ENCODE measurements around the gene MTARC2. TPM values are rescaled to one million over a fixed set of nuclear protein-coding genes. Genes with fewer than 3 reads are reported as not detected.

The MTARC2 gene
- polyA plus RNA-seq (2011; rRNA removed) (2.8 and 2.9 TPM in 2 replicates), polyA minus RNA-seq (2011; rRNA and poly(A)+ RNA removed) (1.1 and 1.3 TPM in 2 replicates)

DNA sequence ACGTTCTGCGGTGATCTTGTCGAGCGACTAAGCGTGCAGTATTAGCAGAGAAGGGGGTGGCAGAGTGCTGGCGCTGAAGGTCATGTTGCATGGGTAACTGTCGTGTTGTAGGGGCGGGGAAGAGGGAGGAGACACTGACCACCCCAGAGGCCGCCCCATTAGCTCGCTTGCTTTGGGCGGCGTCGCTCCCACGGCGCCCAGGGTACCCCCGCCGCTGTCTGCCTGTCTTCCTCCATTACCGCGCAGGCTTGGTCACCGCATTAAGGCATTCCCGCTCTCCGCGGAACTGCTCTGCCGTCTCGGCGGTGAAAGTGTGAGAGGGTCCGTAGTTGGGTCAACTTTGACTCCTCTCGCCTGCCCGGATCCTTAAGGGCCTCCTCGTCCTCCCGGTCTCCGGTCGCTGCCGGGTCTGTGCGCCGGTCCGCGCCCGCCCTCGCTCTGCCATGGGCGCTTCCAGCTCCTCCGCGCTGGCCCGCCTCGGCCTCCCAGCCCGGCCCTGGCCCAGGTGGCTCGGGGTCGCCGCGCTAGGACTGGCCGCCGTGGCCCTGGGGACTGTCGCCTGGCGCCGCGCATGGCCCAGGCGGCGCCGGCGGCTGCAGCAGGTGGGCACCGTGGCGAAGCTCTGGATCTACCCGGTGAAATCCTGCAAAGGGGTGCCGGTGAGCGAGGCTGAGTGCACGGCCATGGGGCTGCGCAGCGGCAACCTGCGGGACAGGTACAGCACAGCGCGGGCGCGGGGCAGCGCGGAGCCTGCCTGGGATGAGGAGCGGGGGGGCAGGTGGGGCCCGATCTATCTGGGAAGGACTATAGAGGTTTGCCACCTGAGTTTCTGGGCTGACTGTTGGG lies at the start of gene MTARC2:
Gene MTARC2 (plus strand): TSS at position 234 of the 846 bp plus-strand sequence. CDS start 210 bp downstream, at position 444.
- Histone ChIP-seq H3K9me3 (ENCODE audit: control insufficient read depth, insufficient read depth, low read length) (no peaks in the 10 kb centered on the region; the same call in 1 of the 2 replicates), H3K27me3 (ENCODE audit: control insufficient read depth, insufficient read depth, low read length) (peaks cover 4% of the 10 kb centered on the region), H3K27ac (ENCODE audit: low read depth, low read length) (no peak within 1 kb of the TSS), H3K4me3 (ENCODE audit: low read depth, low read length) (peak within 1 kb of the TSS; percentile 72)
- TF ChIP-seq, protein P1, sequence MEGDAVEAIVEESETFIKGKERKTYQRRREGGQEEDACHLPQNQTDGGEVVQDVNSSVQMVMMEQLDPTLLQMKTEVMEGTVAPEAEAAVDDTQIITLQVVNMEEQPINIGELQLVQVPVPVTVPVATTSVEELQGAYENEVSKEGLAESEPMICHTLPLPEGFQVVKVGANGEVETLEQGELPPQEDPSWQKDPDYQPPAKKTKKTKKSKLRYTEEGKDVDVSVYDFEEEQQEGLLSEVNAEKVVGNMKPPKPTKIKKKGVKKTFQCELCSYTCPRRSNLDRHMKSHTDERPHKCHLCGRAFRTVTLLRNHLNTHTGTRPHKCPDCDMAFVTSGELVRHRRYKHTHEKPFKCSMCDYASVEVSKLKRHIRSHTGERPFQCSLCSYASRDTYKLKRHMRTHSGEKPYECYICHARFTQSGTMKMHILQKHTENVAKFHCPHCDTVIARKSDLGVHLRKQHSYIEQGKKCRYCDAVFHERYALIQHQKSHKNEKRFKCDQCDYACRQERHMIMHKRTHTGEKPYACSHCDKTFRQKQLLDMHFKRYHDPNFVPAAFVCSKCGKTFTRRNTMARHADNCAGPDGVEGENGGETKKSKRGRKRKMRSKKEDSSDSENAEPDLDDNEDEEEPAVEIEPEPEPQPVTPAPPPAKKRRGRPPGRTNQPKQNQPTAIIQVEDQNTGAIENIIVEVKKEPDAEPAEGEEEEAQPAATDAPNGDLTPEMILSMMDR (IDR thresholded peaks at IDR 0.05; ENCODE audit: low read depth, low read length), result no peak
- POLR2A ChIA-PET, result interaction anchor here (0.6 to 1.4 kb wide), 2 partner anchors 15 to 19 kb away, joined by 3 to 4 read pairs; no protein-coding TSS in a partner anchor
- CTCF ChIA-PET, result interaction anchor here (1.3 to 4.1 kb wide), 4 partner anchors 14 to 1717 kb away, joined by 3 to 53 read pairs (median 4); no protein-coding TSS in a partner anchor
- peak; percentile 8 for DNase-seq (ENCODE audit: low read depth, low spot score)

DNA sequence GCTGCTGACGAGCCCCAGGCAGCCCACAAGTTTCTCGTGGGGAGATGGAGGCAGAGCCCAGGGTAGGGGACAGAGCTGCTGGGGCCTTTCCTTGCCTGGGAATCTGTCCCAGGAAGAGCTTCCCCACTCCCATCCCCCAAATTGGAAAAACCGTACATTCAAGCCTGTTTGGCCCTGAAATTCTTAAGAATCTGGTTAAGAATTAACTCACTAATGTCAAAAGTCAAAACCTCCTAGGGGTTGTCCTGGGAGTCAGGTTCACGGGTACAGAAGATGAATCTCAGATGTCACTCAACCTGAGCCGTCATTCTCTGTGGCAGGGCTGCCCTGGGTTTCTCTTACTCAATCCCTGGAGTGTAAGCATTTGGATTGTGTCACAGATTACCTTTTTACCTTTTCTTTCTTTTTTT lies 49.5 kb upstream of the MTARC2 start:
- POLR2A ChIA-PET, result no interaction called here
- TF ChIP-seq, protein P1 (IDR thresholded peaks at IDR 0.05; ENCODE audit: low read depth, low read length), result no peak
- H3K4me3 ChIP-seq (ENCODE audit: low read depth, low read length), result no peak overlapping the region
- no peak for DNase-seq (ENCODE audit: low read depth, low spot score)
- H3K27ac ChIP-seq (ENCODE audit: low read depth, low read length), result no peak overlapping the region
- H3K9me3 ChIP-seq (ENCODE audit: control insufficient read depth, insufficient read depth, low read length), result no peaks in the 10 kb centered on the region; the same call in 1 of the 2 replicates
- H3K27me3 ChIP-seq (ENCODE audit: control insufficient read depth, insufficient read depth, low read length), result peaks cover 8% of the 10 kb centered on the region
- CTCF ChIA-PET, result interaction anchor here (1.4 kb wide), 1 partner anchor 35 kb away, joined by 5 read pairs; no protein-coding TSS in a partner anchor

DNA sequence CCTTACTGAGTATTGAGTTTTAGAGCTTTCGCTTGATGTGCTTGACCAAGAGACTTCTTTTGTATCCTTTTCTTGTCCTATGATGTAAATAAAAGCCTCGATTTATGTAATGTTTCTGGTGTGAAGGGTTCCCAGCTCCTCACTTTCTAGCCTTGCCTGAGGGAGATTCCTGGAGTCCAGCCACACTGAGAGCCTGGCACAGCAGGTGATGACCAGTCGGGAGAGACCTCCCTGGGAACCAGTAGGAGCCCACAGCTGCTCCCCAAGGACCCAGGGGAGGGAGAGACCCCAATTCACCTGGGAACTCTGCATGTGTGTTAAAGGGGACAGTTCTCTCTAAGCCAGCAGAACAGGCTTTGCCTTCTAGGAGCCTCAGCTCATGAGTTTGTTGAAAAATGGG lies 49.1 kb upstream of the MTARC2 start:
- no peak overlapping the region for H3K27ac ChIP-seq (ENCODE audit: low read depth, low read length)
- no peak overlapping the region for H3K4me3 ChIP-seq (ENCODE audit: low read depth, low read length)
- no peak for DNase-seq (ENCODE audit: low read depth, low spot score)
- ChIA-PET CTCF (interaction anchor here (1.4 kb wide), 1 partner anchor 34 kb away, joined by 5 read pairs; no protein-coding TSS in a partner anchor), POLR2A (no interaction called here)
- no peaks in the 10 kb centered on the region; the same call in 1 of the 2 replicates for H3K9me3 ChIP-seq (ENCODE audit: control insufficient read depth, insufficient read depth, low read length)
- TF ChIP-seq, protein P1 (IDR thresholded peaks at IDR 0.05; ENCODE audit: low read depth, low read length), result no peak
- H3K27me3 ChIP-seq (ENCODE audit: control insufficient read depth, insufficient read depth, low read length), result peaks cover 8% of the 10 kb centered on the region

DNA sequence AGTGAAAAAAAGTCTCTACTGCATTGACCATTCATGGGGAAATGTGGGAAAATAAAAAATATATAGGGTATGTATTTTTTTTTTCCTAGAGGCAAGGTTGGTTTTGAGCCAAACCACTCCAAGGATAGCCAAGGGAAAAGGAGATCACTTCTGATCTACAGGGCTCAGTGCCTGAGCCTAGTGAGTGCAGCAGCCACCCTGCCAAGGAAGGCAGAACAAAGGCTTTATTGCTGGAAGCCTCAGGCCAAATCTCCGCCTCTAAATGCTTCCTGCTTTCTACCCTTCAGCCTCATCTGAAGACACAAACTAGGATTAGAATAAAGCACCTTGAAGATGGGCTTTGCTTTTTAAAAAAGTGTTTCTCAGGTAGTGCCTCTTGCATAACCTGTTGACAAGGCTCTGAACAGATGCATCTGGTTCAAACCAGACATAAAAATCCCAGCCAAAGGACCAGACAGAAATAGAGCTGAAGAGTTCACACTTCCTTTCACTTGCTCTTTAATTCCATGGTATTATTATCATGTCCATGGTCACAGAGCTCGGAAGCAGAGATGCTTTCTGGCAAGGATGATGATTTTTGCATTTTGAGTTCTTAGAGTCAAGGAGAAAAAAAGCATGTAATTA lies 47.5 kb upstream of the MTARC2 start:
- H3K9me3 ChIP-seq (ENCODE audit: control insufficient read depth, insufficient read depth, low read length), result no peaks in the 10 kb centered on the region; the same call in 1 of the 2 replicates
- no peak overlapping the region for H3K4me3 ChIP-seq (ENCODE audit: low read depth, low read length)
- H3K27ac ChIP-seq (ENCODE audit: low read depth, low read length), result no peak overlapping the region
- no peak for DNase-seq (ENCODE audit: low read depth, low spot score)
- H3K27me3 ChIP-seq (ENCODE audit: control insufficient read depth, insufficient read depth, low read length), result peaks cover 8% of the 10 kb centered on the region
- TF ChIP-seq, protein P1 (IDR thresholded peaks at IDR 0.05; ENCODE audit: low read depth, low read length), result no peak
- ChIA-PET POLR2A (no interaction called here), CTCF (no interaction called here)

Measured in AG04450 (cell line).